ENCODE results near the gene PHF23.

GRCh38 chr17:7249830-7250229, 10.6 kb upstream of the PHF23 start:
- TF ChIP-seq CTCF (conservative IDR thresholded peaks at IDR 0.05; ENCODE audit: low read length): no peak
- TF ChIP-seq EZH2phosphoT487 (IDR thresholded peaks at IDR 0.05; ENCODE audit: borderline replicate concordance): no peak
